Thoracic aorta (tissue), 2 donors: ENCODE results near the gene ZNF202. TPM values are rescaled to one million over a fixed set of nuclear protein-coding genes. Genes with fewer than 3 reads are reported as not detected.
"Not testable (repeated sequence)": the region's sequence is repeated elsewhere in the genome, so short reads cannot be mapped to it uniquely, and the experiment has no call there.

Experiments
- ATAC-seq: fragments of 150-250 bp; one replicate; pipeline ENCODE4 v1.8.0; 2017; ENCODE audit warnings: low read depth; ENCODE audit not compliant: insufficient number of reproducible peaks, low FRiP score
- DNase-seq: peaks from one replicate; pipeline ENCODE4 v3.0.0-alpha.2; 2020; ENCODE audit warnings: low spot score
- H3K27ac ChIP-seq, 2 donors: fragments of 200-600 bp; sonication (generic); 1 replicate in 1 of 2; 2 replicates in 1 of 2; pipeline ENCODE4 v1.5.1; 2016; ENCODE audit warnings: mild to moderate bottlenecking in 2 of 2, moderate library complexity in 2 of 2
- H3K27me3 ChIP-seq: fragments of 200-600 bp; sonication (generic); replicated peaks from 2 replicates; pipeline ENCODE4 v1.6.0; 2016; ENCODE audit warnings: mild to moderate bottlenecking; ENCODE audit not compliant: insufficient read depth
- H3K36me3 ChIP-seq: fragments of 200-600 bp; sonication (generic); one replicate; pipeline ENCODE4 v1.5.1; 2016
- H3K4me1 ChIP-seq, 2 donors: fragments of 200-600 bp; sonication (generic); 1 replicate in 1 of 2; 2 replicates in 1 of 2; pipeline versions ENCODE4 v1.5.1 to v1.6.0; 2016; ENCODE audit warnings: low read depth in 2 of 2, mild to moderate bottlenecking in 1 of 2; ENCODE audit not compliant: control insufficient read depth in 1 of 2
- H3K4me3 ChIP-seq: fragments of 200-600 bp; sonication (generic); 2 replicates; pipeline ENCODE4 v1.5.1; 2016; ENCODE audit warnings: mild to moderate bottlenecking
- H3K9me3 ChIP-seq: fragments of 200-600 bp; sonication (generic); 2 replicates; pipeline ENCODE4 v1.5.1; 2016
- total RNA-seq, 2 donors: library from RNA; depleted of rRNA; stranded (reverse); fragments of >200 nt; gene quantifications; one replicate each; pipeline versions ENCODE4 v1.1.0 to v1.2.3, GENCODE V29; 2016
- TF ChIP-seq, protein P1 (sequence below): fragments of 200-600 bp; sonication (generic); IDR thresholded peaks from one replicate; pipeline ENCODE4 v1.5.1; 2019; ENCODE audit warnings: antibody characterized with exemption

Gene ZNF202
- total RNA-seq, 2 donors from 2014 or later = 3.9 to 10.9 TPM

- Histone ChIP-seq H3K4me3 (no peak overlapping the region), H3K9me3 (peaks cover 10% of the 10 kb centered on the region), H3K27me3 (no peaks in the 10 kb centered on the region), H3K36me3 (peaks cover 64% of the 10 kb centered on the region), H3K4me1 (no peaks in the 10 kb centered on the region), H3K27ac (no peak overlapping the region)
- TF ChIP-seq, protein P1, sequence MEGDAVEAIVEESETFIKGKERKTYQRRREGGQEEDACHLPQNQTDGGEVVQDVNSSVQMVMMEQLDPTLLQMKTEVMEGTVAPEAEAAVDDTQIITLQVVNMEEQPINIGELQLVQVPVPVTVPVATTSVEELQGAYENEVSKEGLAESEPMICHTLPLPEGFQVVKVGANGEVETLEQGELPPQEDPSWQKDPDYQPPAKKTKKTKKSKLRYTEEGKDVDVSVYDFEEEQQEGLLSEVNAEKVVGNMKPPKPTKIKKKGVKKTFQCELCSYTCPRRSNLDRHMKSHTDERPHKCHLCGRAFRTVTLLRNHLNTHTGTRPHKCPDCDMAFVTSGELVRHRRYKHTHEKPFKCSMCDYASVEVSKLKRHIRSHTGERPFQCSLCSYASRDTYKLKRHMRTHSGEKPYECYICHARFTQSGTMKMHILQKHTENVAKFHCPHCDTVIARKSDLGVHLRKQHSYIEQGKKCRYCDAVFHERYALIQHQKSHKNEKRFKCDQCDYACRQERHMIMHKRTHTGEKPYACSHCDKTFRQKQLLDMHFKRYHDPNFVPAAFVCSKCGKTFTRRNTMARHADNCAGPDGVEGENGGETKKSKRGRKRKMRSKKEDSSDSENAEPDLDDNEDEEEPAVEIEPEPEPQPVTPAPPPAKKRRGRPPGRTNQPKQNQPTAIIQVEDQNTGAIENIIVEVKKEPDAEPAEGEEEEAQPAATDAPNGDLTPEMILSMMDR = no peak
- ATAC-seq (no peak), DNase-seq (no peak)
Observed at GRCh38 chr11:123729602-123730001, 11.9 kb downstream of the ZNF202 start.

DNA sequence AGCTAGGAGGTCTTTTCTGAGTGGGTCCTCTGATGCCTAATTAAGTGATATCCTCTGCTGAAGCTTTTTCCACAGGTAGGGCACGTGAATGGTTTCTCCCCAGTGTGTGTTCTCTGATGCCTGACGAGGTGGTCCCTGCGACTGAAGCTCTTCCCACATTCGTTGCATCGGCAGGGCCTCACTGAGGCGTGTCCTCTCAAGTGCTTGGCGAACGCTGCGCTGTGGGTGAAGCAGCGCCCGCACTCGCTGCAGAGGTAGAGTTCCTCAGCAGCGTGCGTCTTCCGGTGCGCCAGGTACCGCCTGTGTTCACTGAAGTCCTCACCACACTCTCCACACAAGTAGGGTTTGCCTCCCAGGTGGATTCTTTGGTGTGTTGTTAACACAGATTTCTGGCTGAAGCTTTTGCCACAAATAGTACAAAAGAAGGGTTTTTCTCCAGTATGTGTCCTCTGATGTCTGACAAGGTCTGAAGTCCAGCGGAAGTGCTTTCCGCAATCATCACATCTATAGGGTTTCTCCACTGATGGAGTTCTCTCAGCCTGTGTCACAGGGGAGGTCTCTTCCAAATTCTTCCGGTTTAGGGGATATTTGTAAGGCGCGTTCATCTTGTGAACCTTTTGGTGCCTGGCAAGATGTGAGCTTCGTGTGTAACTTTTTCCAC, 15.3 kb downstream of the ZNF202 start:
- H3K36me3 ChIP-seq = peaks cover 66% of the 10 kb centered on the region
- H3K9me3 ChIP-seq = peaks cover 10% of the 10 kb centered on the region
- no peak for DNase-seq
- no peak for ATAC-seq
- H3K4me3 ChIP-seq = no peak overlapping the region
- H3K4me1 ChIP-seq = no peaks in the 10 kb centered on the region
- TF ChIP-seq, protein P1 = no peak
- H3K27me3 ChIP-seq = no peaks in the 10 kb centered on the region
- no peak overlapping the region for H3K27ac ChIP-seq

DNA sequence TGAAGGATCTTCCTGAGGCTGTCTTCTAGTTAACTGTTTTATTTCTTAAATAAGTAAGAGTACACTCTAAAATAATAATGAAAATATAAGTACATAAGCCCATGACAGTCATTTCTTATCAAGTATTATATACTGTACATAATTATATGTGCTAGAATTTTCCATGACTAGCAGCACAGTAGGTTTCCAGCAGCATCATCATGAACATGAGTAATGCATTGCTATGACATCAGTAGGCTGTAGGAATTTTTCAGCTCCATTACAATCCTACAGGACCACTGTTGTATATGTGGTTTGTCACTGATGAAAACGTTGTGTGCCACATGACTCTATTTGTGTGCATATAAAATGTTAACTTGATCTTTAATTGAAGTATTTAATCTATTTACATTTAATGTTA, 22.0 kb downstream of the ZNF202 start:
- Histone ChIP-seq H3K4me1 (no peaks in the 10 kb centered on the region), H3K27me3 (no peaks in the 10 kb centered on the region), H3K27ac (no peak overlapping the region), H3K36me3 (peaks cover 1% of the 10 kb centered on the region), H3K4me3 (no peak overlapping the region), H3K9me3 (no peaks in the 10 kb centered on the region)
- TF ChIP-seq, protein P1 = no peak
- DNase-seq (no peak), ATAC-seq (no peak)

GRCh38 chr11:123718469-123718868, 23.0 kb downstream of the ZNF202 start:
- Histone ChIP-seq H3K4me1 (no peaks in the 10 kb centered on the region), H3K27me3 (no peaks in the 10 kb centered on the region), H3K27ac (no peak overlapping the region), H3K9me3 (no peaks in the 10 kb centered on the region), H3K36me3 (no peaks in the 10 kb centered on the region), H3K4me3 (no peak overlapping the region)
- no peak for ATAC-seq
- DNase-seq = no peak
- TF ChIP-seq, protein P1 = no peak

GRCh38 chr11:123718063-123718462, 23.4 kb downstream of the ZNF202 start:
- no peaks in the 10 kb centered on the region for H3K36me3 ChIP-seq
- H3K27ac ChIP-seq = no peak overlapping the region
- no peaks in the 10 kb centered on the region for H3K27me3 ChIP-seq
- H3K9me3 ChIP-seq = no peaks in the 10 kb centered on the region
- no peak for ATAC-seq
- no peaks in the 10 kb centered on the region for H3K4me1 ChIP-seq
- DNase-seq = no peak
- no peak overlapping the region for H3K4me3 ChIP-seq
- TF ChIP-seq, protein P1 = no peak

GRCh38 chr11:123712627-123713026, 28.8 kb downstream of the ZNF202 start:
- not testable (repeated sequence) for H3K4me3 ChIP-seq, H3K27ac ChIP-seq, H3K36me3 ChIP-seq, ATAC-seq, H3K27me3 ChIP-seq, H3K9me3 ChIP-seq, DNase-seq, H3K4me1 ChIP-seq
